ENCODE measurements around the gene MMADHC. TPM values are rescaled to one million over a fixed set of nuclear protein-coding genes. Genes with fewer than 3 reads are reported as not detected.

Gene MMADHC
- total RNA-seq, 1 experiment from 2014 or later = 149 TPM

DNA sequence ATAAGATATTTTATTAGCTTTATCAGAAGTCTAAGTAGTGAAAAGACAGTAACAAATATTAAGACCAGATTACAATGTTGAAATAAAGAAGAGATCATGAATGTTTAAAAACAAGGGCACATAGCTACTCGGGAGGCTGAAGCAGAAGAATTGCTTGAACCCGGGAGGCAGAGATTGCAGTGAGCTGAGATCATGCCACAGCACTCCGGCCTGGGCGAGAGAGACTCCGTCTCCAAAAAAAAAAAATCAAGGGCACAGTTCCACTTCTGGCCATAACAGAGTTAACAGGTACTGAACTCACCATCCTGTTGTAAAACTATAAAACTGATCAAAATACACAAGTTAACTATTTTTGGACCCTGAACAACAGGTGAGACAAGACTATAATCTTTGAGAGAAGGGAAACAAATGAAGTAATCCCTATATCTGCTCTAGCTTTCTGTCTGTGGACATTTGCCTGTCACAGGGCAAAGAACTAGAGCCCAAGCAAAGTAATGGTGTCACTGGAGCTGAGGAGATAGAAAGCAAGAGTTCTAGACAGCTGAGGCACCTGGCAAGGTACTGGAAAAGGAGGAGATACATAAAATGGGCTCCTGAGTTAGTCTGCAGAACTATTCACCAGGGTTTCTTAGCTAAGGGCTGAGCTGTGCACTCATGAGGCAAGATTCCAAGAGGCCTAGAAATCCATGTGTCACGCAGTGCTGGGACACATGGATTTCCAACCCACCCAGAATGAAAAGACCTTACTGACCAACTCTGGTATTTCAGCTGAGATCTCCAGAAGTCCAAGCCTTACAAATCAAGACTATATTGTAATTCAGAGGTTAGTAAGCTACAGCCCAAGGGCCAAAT lies 15.2 kb downstream of the MMADHC start:
- Histone ChIP-seq H4K8ac (replicated peaks; ENCODE audit: insufficient read length, low read depth, low read length) (no peak overlapping the region), H4K20me1 (ENCODE audit: control insufficient read depth, insufficient read depth, insufficient read length) (no peaks in the 10 kb centered on the region), H3K79me1 (ENCODE audit: insufficient read depth, low read depth, low read length, poor library complexity, severe bottlenecking) (no peaks in the 10 kb centered on the region), H3T11ph (ENCODE audit: low read length) (no peak overlapping the region), H3K9me3 (ENCODE audit: control insufficient read depth, low read depth, low read length) (no peaks in the 10 kb centered on the region), H3K4me1 (ENCODE audit: insufficient read depth, low read length) (no peaks in the 10 kb centered on the region), H2BK5ac (ENCODE audit: insufficient read length, low read length) (no peak overlapping the region), H2AFZ (ENCODE audit: low read length) (no peak overlapping the region), H2BK120ac (ENCODE audit: low read depth, low read length, poor library complexity, severe bottlenecking) (no peak overlapping the region), H3K23ac (ENCODE audit: insufficient read length, low read depth, low read length) (no peak overlapping the region), H4K5ac (ENCODE audit: insufficient read length, low read depth, low read length) (no peak overlapping the region), H3K23me2 (ENCODE audit: insufficient read length, low read depth, low read length, poor library complexity, severe bottlenecking) (no peaks in the 10 kb centered on the region), H2BK20ac (ENCODE audit: low read depth, low read length, poor library complexity, severe bottlenecking) (no peak overlapping the region), H3K9ac (ENCODE audit: extremely low read depth, insufficient read length, low read length) (no peak overlapping the region), H4K91ac (ENCODE audit: insufficient read length, low read depth, low read length) (no peak overlapping the region), H3K56ac (ENCODE audit: insufficient read length, low read depth, low read length) (no peak overlapping the region), H2AK5ac (ENCODE audit: insufficient read length, low read length) (no peak overlapping the region), H3K4ac (ENCODE audit: low read depth, low read length) (no peak overlapping the region), H3K27me3 (ENCODE audit: insufficient read depth, low read length) (no peaks in the 10 kb centered on the region), H2BK15ac (ENCODE audit: low read depth, low read length) (no peak overlapping the region), H3K14ac (ENCODE audit: insufficient read depth, low read length) (no peak overlapping the region), H3K79me2 (ENCODE audit: insufficient read depth, low read length) (no peaks in the 10 kb centered on the region), H3K27ac (ENCODE audit: insufficient read length, low read depth, low read length) (no peak overlapping the region), H3K18ac (ENCODE audit: insufficient read length, low read depth, low read length) (no peak overlapping the region), H2BK12ac (ENCODE audit: insufficient read length, low read depth, low read length) (no peak overlapping the region), H3K4me2 (ENCODE audit: insufficient read depth, insufficient read length, low read length) (no peak overlapping the region)
- DNase-seq = no peak
- H3K4me1 Mint-ChIP-seq = no peaks in the 10 kb centered on the region
- peaks cover 22 to 65% (median 64%) of the 10 kb centered on the region in 3 experiments; a peak in 6 of 7 replicates for H3K36me3 Mint-ChIP-seq (ENCODE audit: insufficient read depth in 1 of 3, low read depth in 3 of 3)
- H3K27ac Mint-ChIP-seq = peak overlapping the region in 1 of 3 experiments; percentile 66; a peak in 1 of 7 replicates
- H3K4me3 Mint-ChIP-seq = no peak overlapping the region
- no peaks in the 10 kb centered on the region for H3K9me3 Mint-ChIP-seq
- no CpG with 5 or more reads among the region's 6 CpGs for WGBS (ENCODE audit: extremely low coverage, insufficient read length, low lambda C conversion rate)
- H3K27me3 Mint-ChIP-seq (ENCODE audit: low read depth) = no peaks in the 10 kb centered on the region
- TF ChIP-seq, protein P1, sequence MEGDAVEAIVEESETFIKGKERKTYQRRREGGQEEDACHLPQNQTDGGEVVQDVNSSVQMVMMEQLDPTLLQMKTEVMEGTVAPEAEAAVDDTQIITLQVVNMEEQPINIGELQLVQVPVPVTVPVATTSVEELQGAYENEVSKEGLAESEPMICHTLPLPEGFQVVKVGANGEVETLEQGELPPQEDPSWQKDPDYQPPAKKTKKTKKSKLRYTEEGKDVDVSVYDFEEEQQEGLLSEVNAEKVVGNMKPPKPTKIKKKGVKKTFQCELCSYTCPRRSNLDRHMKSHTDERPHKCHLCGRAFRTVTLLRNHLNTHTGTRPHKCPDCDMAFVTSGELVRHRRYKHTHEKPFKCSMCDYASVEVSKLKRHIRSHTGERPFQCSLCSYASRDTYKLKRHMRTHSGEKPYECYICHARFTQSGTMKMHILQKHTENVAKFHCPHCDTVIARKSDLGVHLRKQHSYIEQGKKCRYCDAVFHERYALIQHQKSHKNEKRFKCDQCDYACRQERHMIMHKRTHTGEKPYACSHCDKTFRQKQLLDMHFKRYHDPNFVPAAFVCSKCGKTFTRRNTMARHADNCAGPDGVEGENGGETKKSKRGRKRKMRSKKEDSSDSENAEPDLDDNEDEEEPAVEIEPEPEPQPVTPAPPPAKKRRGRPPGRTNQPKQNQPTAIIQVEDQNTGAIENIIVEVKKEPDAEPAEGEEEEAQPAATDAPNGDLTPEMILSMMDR (conservative IDR thresholded peaks at IDR 0.05) = no peak

All from H9 (cell line).